ENCODE results near the gene PTGFRN. TPM values are rescaled to one million over a fixed set of nuclear protein-coding genes. Genes with fewer than 3 reads are reported as not detected.

Gene PTGFRN
- total and polyA plus RNA-seq, 9 of the 15 experiments (the other 6 are each of a cell fraction or from before 2014, with no cell fraction given), result 17.3 to 33.1 (median 25.7) TPM

DNA sequence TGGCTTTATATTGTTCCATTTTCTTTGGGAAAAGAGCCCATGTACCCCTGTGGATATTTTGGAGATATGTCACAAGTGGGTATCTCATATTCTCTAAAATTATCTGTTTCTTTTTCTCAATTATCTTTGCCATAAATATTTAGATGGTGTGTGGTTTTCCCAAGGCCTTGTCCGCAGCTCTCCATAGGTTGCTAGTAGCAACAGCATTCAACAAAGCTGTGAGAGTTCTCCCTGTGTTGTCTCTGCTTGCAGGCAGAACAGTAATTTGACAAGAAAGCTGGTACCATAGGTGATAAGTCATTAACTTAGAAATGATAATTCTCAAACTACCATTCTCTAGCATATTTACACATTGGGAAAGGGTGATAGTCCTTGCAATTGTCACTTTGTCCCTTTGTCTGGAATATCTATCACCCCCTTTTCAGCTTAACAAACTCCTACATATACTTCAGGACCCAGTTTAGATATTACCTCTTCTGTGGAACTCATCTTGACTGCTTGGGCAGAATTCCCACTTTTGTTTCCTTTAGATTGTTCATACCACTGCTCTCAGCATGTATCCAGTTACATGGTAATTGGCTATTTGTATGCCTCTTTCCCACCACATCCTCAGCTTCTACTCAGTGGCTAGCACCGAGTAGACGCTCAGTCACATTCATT lies 100.7 kb downstream of the PTGFRN start:
- Histone ChIP-seq H3K79me2 (ENCODE audit: control insufficient read depth, insufficient read depth, low read length) (no peaks in the 10 kb centered on the region), H3K4me3 (no peak overlapping the region), H3K4me2 (ENCODE audit: insufficient read depth, low read length) (no peak overlapping the region), H4K20me1 (replicated peaks; ENCODE audit: control insufficient read depth, insufficient read depth, low read length) (no peaks in the 10 kb centered on the region), H3K4me1 (replicated peaks in 1 of 2; ENCODE audit: control insufficient read depth in 2 of 2, insufficient read depth in 2 of 2, low read length in 2 of 2) (no peaks in the 10 kb centered on the region), H3K9me3 (replicated peaks; ENCODE audit: control insufficient read depth, insufficient read depth, low read depth, low read length) (no peaks in the 10 kb centered on the region), H3K9ac (ENCODE audit: insufficient read depth in 1 of 2, low read depth in 2 of 2, low read length in 2 of 2) (no peak overlapping the region), H3K36me3 (ENCODE audit: control insufficient read depth, insufficient read depth, low read length) (no peaks in the 10 kb centered on the region), H3K9me1 (ENCODE audit: control insufficient read depth, insufficient read depth, low read length) (no peaks in the 10 kb centered on the region), H3K27me3 (ENCODE audit: control insufficient read depth in 2 of 2, insufficient read depth in 2 of 2, low read length in 2 of 2) (no peaks in the 10 kb centered on the region; a peak in 2 of 5 replicates), H3K27ac (ENCODE audit: extremely low read depth, low read depth, low read length) (no peak overlapping the region), H2AFZ (ENCODE audit: low read depth, low read length) (no peak overlapping the region)
- intact Hi-C loops (cut with micrococcal nuclease), result no loop called here
- TF ChIP-seq RFX7 (CRISPR knock-in tag; IDR thresholded peaks at IDR 0.05), result no peak
- TF ChIP-seq, protein P1, sequence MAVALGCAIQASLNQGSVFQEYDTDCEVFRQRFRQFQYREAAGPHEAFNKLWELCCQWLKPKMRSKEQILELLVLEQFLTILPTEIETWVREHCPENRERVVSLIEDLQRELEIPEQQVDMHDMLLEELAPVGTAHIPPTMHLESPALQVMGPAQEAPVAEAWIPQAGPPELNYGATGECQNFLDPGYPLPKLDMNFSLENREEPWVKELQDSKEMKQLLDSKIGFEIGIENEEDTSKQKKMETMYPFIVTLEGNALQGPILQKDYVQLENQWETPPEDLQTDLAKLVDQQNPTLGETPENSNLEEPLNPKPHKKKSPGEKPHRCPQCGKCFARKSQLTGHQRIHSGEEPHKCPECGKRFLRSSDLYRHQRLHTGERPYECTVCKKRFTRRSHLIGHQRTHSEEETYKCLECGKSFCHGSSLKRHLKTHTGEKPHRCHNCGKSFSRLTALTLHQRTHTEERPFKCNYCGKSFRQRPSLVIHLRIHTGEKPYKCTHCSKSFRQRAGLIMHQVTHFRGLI (CRISPR knock-in tag; IDR thresholded peaks at IDR 0.05), result no peak
- TF ChIP-seq, protein P2, sequence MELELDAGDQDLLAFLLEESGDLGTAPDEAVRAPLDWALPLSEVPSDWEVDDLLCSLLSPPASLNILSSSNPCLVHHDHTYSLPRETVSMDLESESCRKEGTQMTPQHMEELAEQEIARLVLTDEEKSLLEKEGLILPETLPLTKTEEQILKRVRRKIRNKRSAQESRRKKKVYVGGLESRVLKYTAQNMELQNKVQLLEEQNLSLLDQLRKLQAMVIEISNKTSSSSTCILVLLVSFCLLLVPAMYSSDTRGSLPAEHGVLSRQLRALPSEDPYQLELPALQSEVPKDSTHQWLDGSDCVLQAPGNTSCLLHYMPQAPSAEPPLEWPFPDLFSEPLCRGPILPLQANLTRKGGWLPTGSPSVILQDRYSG (tag; conservative IDR thresholded peaks at IDR 0.05; ENCODE audit: low read depth), result no peak
- peak; percentile 55 for TF ChIP-seq RFX1 (IDR thresholded peaks at IDR 0.05)
- TF ChIP-seq, protein P3, sequence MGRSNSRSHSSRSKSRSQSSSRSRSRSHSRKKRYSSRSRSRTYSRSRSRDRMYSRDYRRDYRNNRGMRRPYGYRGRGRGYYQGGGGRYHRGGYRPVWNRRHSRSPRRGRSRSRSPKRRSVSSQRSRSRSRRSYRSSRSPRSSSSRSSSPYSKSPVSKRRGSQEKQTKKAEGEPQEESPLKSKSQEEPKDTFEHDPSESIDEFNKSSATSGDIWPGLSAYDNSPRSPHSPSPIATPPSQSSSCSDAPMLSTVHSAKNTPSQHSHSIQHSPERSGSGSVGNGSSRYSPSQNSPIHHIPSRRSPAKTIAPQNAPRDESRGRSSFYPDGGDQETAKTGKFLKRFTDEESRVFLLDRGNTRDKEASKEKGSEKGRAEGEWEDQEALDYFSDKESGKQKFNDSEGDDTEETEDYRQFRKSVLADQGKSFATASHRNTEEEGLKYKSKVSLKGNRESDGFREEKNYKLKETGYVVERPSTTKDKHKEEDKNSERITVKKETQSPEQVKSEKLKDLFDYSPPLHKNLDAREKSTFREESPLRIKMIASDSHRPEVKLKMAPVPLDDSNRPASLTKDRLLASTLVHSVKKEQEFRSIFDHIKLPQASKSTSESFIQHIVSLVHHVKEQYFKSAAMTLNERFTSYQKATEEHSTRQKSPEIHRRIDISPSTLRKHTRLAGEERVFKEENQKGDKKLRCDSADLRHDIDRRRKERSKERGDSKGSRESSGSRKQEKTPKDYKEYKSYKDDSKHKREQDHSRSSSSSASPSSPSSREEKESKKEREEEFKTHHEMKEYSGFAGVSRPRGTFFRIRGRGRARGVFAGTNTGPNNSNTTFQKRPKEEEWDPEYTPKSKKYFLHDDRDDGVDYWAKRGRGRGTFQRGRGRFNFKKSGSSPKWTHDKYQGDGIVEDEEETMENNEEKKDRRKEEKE (IDR thresholded peaks at IDR 0.05; ENCODE audit: borderline replicate concordance in 1 of 2, control insufficient read depth in 1 of 2, low read depth in 2 of 2, low read length in 1 of 2), result no peak
- WGBS (ENCODE audit: insufficient coverage, low coverage, missing lambda C conversion rate), result 16% methylated on average over 3 of the region's 3 CpGs
- ChIA-PET POLR2A (interaction anchor here (2.0 kb wide), 1 partner anchor 9 kb away, joined by 7 read pairs; no protein-coding TSS in a partner anchor), CTCF (ENCODE audit: low intra/inter-chr PET ratio) (no interaction called here)
- no TSS peak for BruUV-seq (replicated peaks)
- in situ Hi-C loops (cut with MboI), result no loop called here
- FAIRE-seq (no peak), ATAC-seq (no peak), DNase-seq (ENCODE audit: extremely low read depth in 1 of 4, low spot score in 3 of 4) (no peak)
